ENCODE data around the gene ZP2. TPM values are rescaled to one million over a fixed set of nuclear protein-coding genes. Genes with fewer than 3 reads are reported as not detected.
"Not testable (repeated sequence)": the region's sequence is repeated elsewhere in the genome, so short reads cannot be mapped to it uniquely, and the experiment has no call there.

Gene ZP2
- total RNA-seq (2014; rRNA removed; shearing (Covaris generic); ENCODE audit: low replicate concordance) = not detected in 2 replicates

GRCh38 chr16:21211486-21211885 is at the start of gene ZP2:
TSS of gene ZP2 (minus strand) at chr16:21211574. CDS start at chr16:21211547, 27 bp downstream.
- H3K27me3 ChIP-seq = peaks cover 11% of the 10 kb centered on the region
- H3K4me3 ChIP-seq = no peak within 1 kb of the TSS
- no peak for DNase-seq
- H3K9me3 ChIP-seq = no peaks in the 10 kb centered on the region
- no peaks in the 10 kb centered on the region for H3K36me3 ChIP-seq

- H3K4me3 ChIP-seq = no peak overlapping the region
- no peaks in the 10 kb centered on the region for H3K36me3 ChIP-seq
- peaks cover 16% of the 10 kb centered on the region for H3K27me3 ChIP-seq
- no peak for DNase-seq
- H3K9me3 ChIP-seq = no peaks in the 10 kb centered on the region
Measured at GRCh38 chr16:21257284-21257683, 45.9 kb upstream of the ZP2 start.

- Histone ChIP-seq H3K4me3 (no peak overlapping the region), H3K27me3 (peaks cover 18% of the 10 kb centered on the region), H3K36me3 (no peaks in the 10 kb centered on the region), H3K9me3 (no peaks in the 10 kb centered on the region)
- DNase-seq = no peak
Measured at GRCh38 chr16:21256636-21257035, 45.3 kb upstream of the ZP2 start.

GRCh38 chr16:21253470-21253869 is 42.1 kb upstream of the ZP2 start:
- Histone ChIP-seq H3K4me3 (no peak overlapping the region), H3K27me3 (peaks cover 28% of the 10 kb centered on the region), H3K36me3 (no peaks in the 10 kb centered on the region), H3K9me3 (no peaks in the 10 kb centered on the region)
- no peak for DNase-seq

GRCh38 chr16:21250072-21250923 is 38.9 kb upstream of the ZP2 start:
- Histone ChIP-seq H3K36me3 (no peaks in the 10 kb centered on the region), H3K4me3 (no peak overlapping the region), H3K27me3 (peaks cover 21% of the 10 kb centered on the region), H3K9me3 (no peaks in the 10 kb centered on the region)
- DNase-seq = no peak

- peaks cover 13% of the 10 kb centered on the region for H3K27me3 ChIP-seq
- not testable (repeated sequence) for H3K9me3 ChIP-seq, H3K4me3 ChIP-seq, H3K36me3 ChIP-seq, DNase-seq
Measured at GRCh38 chr16:21248179-21248578, 36.8 kb upstream of the ZP2 start.

GRCh38 chr16:21244518-21245215 is 33.3 kb upstream of the ZP2 start:
- no peaks in the 10 kb centered on the region for H3K36me3 ChIP-seq
- peaks cover 3% of the 10 kb centered on the region; the same call in 1 of the 2 replicates for H3K27me3 ChIP-seq
- H3K9me3 ChIP-seq = no peaks in the 10 kb centered on the region
- DNase-seq = no peak
- H3K4me3 ChIP-seq = no peak overlapping the region

- H3K9me3 ChIP-seq = no peaks in the 10 kb centered on the region
- H3K27me3 ChIP-seq = no peaks in the 10 kb centered on the region
- no peak for DNase-seq
- H3K4me3 ChIP-seq = no peak overlapping the region
- no peaks in the 10 kb centered on the region for H3K36me3 ChIP-seq
Measured at GRCh38 chr16:21242756-21243155, 31.4 kb upstream of the ZP2 start.

GRCh38 chr16:21239646-21240045 is 28.3 kb upstream of the ZP2 start:
- H3K4me3 ChIP-seq = no peak overlapping the region
- H3K27me3 ChIP-seq = no peaks in the 10 kb centered on the region
- H3K9me3 ChIP-seq = no peaks in the 10 kb centered on the region
- no peaks in the 10 kb centered on the region for H3K36me3 ChIP-seq
- DNase-seq = no peak

- no peak for DNase-seq
- Histone ChIP-seq H3K9me3 (no peaks in the 10 kb centered on the region), H3K4me3 (no peak overlapping the region), H3K36me3 (no peaks in the 10 kb centered on the region), H3K27me3 (peaks cover 12% of the 10 kb centered on the region)
Measured at GRCh38 chr16:21236831-21237230, 25.5 kb upstream of the ZP2 start.

GRCh38 chr16:21235199-21235585 is 23.8 kb upstream of the ZP2 start:
- no peak for DNase-seq
- peaks cover 18% of the 10 kb centered on the region for H3K27me3 ChIP-seq
- H3K36me3 ChIP-seq = no peaks in the 10 kb centered on the region
- H3K4me3 ChIP-seq = no peak overlapping the region
- H3K9me3 ChIP-seq = no peaks in the 10 kb centered on the region

- Histone ChIP-seq H3K27me3 (peaks cover 25% of the 10 kb centered on the region), H3K4me3 (no peak within 1 kb of the TSS), H3K36me3 (no peaks in the 10 kb centered on the region), H3K9me3 (no peaks in the 10 kb centered on the region)
- no peak for DNase-seq
Measured at GRCh38 chr16:21233521-21234150, 22.3 kb upstream of the ZP2 start, which contains the start of gene ANKS4B. TSS of gene ANKS4B (plus strand) at chr16:21233699. CDS start at chr16:21233738, 39 bp downstream.

GRCh38 chr16:21233045-21233520 is 21.7 kb upstream of the ZP2 start:
- DNase-seq = no peak
- H3K4me3 ChIP-seq = no peak overlapping the region
- peaks cover 29% of the 10 kb centered on the region for H3K27me3 ChIP-seq
- no peaks in the 10 kb centered on the region for H3K36me3 ChIP-seq
- no peaks in the 10 kb centered on the region for H3K9me3 ChIP-seq

- DNase-seq = no peak
- H3K9me3 ChIP-seq = no peaks in the 10 kb centered on the region
- no peak overlapping the region for H3K4me3 ChIP-seq
- H3K27me3 ChIP-seq = peaks cover 48% of the 10 kb centered on the region
- H3K36me3 ChIP-seq = no peaks in the 10 kb centered on the region
Measured at GRCh38 chr16:21228361-21228872, 17.0 kb upstream of the ZP2 start.

GRCh38 chr16:21227866-21228265 is 16.5 kb upstream of the ZP2 start:
- DNase-seq = no peak
- Histone ChIP-seq H3K36me3 (no peaks in the 10 kb centered on the region), H3K9me3 (no peaks in the 10 kb centered on the region), H3K4me3 (no peak overlapping the region), H3K27me3 (peaks cover 44% of the 10 kb centered on the region)

- H3K36me3 ChIP-seq = no peaks in the 10 kb centered on the region
- H3K9me3 ChIP-seq = no peaks in the 10 kb centered on the region
- no peak for DNase-seq
- H3K4me3 ChIP-seq = no peak overlapping the region
- peaks cover 38% of the 10 kb centered on the region for H3K27me3 ChIP-seq
Measured at GRCh38 chr16:21226749-21227148, 15.4 kb upstream of the ZP2 start.

- DNase-seq = no peak
- no peak overlapping the region for H3K4me3 ChIP-seq
- peaks cover 2% of the 10 kb centered on the region; the same call in 1 of the 2 replicates for H3K9me3 ChIP-seq
- no peaks in the 10 kb centered on the region for H3K36me3 ChIP-seq
- peaks cover 33% of the 10 kb centered on the region for H3K27me3 ChIP-seq
Measured at GRCh38 chr16:21224800-21225199, 13.4 kb upstream of the ZP2 start.

Data from MG63 (cell line).